ENCODE data around the gene NTMT1.

The NTMT1 gene

GRCh38 chr9:129597355-129598088 lies 28.4 kb upstream of the NTMT1 start:
- peak; percentile 62 for DNase-seq

DNA sequence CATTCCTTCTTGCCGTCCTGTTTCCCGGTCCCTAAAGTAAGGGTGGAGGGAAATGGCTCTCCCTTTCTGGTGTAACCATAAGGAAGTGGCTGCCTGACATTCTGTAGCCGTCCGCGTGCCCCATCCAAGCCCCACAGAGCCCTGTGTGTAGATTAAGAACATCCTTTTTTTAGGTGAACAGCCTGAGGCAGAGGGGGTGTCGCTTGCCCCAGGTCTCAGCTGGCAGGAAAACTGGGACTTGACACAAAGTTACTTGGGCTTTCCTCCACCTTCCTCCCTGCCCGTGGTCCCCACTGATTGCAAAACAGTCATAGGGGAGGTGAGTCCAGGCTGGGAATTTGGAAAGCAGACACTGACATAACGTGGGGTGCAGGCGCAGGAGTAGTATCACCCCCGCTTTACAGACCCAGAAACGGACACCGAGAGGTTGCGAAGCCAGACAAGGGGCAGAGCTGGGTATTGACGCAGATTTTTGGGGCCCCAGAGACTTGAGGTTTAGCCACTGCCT lies 27.8 kb upstream of the NTMT1 start:
- no peak for DNase-seq

- no peak for DNase-seq
Measured at GRCh38 chr9:129601082-129601674, 24.8 kb upstream of the NTMT1 start.

- peak; percentile 25 for DNase-seq
Measured at GRCh38 chr9:129602598-129603415, 23.2 kb upstream of the NTMT1 start.

DNA sequence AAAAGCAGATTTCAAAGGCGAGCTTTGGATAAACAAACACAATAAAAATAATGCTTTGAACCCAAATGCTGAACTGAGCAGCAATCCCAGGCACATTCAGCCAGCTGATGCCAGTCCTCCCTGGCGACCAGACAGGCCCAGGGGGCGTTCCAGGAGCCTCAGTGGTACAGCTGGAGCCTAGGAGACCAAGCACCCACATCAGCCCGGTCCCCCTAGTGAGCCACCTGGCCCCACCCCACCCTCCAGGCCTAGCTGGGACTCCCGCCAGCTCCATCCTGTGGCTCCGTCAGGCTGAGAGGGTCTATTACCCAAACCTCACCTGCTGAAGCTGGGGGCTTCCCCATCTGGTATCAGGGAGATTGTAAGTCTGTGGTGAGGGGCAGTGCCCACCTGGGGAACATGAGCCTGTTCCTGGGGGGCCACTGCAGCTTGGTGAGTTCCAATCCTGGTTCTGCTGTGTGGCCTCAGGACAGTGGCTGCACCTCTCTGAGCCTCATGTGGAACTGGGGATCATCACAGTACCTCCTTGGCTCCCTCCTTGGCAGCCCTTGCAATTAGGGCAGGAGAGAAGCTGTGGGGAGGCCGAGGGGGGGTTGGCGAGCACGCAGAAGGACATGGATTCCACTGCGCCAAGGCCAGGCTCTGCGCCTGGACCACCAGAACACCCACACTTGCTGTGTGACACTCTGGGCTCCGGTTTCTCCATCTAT lies 21.8 kb upstream of the NTMT1 start:
- no peak for DNase-seq

GRCh38 chr9:129604766-129605163 lies 21.2 kb upstream of the NTMT1 start:
- DNase-seq, result no peak

GRCh38 chr9:129606161-129607026 lies 19.6 kb upstream of the NTMT1 start:
- no peak for DNase-seq

GRCh38 chr9:129607027-129607387 lies 19.0 kb upstream of the NTMT1 start:
- DNase-seq, result no peak

DNA sequence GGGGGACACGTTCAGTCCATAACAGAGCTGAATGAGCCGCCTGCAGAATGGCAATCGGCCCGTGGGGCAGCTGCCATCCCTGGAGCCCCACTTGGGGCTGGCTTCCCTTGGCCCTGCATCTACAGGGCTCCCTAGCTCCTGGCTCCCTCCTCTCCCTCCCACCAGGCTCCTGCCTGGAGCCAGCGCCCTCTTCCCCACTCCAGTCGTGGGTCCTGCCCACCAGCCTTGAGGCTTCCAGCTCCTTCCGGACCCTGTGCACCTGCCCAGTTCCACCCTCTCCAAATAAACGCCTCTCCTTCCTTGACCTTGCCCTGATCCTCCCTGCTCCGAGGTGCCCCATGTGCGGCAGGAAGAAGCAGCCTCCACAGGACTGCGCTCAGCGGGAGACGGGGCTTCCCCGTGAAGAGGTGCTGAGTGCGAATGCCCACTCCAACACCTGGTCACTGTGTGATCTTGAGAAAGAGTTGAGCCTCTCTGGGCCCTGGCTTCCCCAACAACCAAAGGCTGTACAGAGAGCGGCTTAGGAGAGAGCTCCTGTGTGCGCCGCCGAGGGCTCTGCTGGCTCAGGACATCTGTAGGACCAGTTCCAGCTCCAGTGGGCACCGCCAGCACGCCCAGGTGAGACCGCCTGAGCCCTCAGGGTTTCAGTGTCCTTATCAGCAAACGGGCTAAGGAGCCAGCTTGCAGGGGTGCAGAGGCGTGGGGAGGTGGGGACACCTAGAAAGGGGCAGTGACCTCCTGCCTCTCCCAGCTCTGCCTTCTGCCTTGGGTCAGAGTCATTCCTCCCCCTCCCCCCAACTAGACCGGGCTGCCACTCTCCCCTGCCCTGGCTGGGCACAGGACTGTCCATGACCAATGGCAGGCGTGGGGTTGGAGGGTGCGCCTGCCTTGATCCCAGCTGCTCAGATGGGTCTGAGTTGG lies 17.1 kb upstream of the NTMT1 start:
- DNase-seq, result no peak

- DNase-seq, result peak; percentile 71
Measured at GRCh38 chr9:129609486-129610212, 16.3 kb upstream of the NTMT1 start.

GRCh38 chr9:129610213-129610472 lies 15.8 kb upstream of the NTMT1 start:
- DNase-seq, result no peak

- peak; percentile 77 for DNase-seq
Measured at GRCh38 chr9:129610473-129611306, 15.3 kb upstream of the NTMT1 start.

DNA sequence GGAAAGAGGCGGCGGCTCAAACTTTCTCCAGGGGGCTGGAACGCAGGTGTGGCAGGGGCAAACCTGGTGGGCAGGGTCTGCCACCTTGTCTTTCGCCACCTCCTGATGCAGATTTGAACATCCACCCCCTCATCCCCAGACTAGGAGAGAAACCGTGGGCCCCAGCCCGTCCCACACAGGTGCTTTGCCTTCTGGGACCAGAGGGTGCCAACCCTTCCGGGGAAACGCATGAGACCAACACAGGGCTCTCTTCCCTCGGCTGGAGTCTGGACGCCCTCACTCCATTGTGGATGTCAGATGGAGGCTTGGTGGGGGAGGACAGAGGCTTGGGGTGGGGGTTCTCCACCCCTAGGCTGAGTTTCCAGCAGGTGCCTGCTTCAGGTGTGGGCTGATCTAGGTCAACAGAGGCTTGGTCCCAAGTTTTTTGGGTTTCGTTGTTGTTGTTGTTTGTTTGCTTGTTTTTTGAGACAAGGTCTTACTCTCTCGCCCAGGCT lies 14.6 kb upstream of the NTMT1 start:
- no peak for DNase-seq

GRCh38 chr9:129612123-129612522 lies 13.8 kb upstream of the NTMT1 start:
- no peak for DNase-seq

- no peak for DNase-seq
Measured at GRCh38 chr9:129612815-129613519, 13.0 kb upstream of the NTMT1 start.

DNA sequence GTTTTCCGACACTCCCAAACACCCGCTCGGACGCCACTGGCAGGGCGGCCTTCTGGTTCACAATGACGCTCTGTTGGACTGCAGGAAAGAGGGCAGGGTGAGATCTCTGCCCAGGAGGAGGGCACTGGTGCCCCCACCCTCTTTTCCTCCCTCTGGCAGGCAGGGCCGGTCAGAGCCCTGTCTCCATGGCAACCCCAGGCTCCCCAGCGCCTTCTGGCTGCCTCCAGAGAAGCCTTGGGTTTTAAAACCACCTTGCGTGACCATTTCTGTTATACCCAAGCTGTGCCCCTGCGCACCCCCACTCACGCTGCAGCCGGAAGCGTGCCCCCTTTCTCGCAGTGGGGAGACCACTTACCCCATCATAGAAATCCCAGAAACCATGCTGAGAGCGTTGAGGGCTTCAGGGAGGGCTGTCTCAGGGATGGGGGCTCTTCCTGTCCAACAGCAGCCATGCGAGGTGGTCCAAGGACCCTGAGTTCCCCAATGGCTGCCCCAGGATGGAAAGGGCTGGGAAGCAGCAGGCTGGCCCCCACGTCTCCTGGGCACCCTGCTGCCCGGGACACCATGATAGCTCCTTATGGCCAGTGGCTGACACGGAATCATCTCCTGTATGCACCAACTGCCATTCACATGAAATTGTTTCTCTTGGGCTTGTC lies 12.3 kb upstream of the NTMT1 start:
- DNase-seq, result no peak

- no peak for DNase-seq
Measured at GRCh38 chr9:129614932-129615331, 11.0 kb upstream of the NTMT1 start.
